ENCODE data around the gene RPL37A. TPM values are rescaled to one million over a fixed set of nuclear protein-coding genes. Genes with fewer than 3 reads are reported as not detected.

RPL37A gene
- total and polyA plus RNA-seq, 12 donors: 1,773 to 6,100 (median 2,062) TPM

GRCh38 chr2:216475767-216476166, 22.9 kb upstream of the RPL37A start:
- Histone ChIP-seq H3K27me3 (no peaks in the 10 kb centered on the region), H3K4me3 (no peak overlapping the region), H3K9me3 (no peaks in the 10 kb centered on the region), H3K36me3 (peaks cover 0 to 86% (median 26%) of the 10 kb centered on the region in 9 donors), H3K4me1 (peaks cover 0 to 33% (median 0%) of the 10 kb centered on the region in 9 donors), H3K27ac (peak overlapping the region in 1 of 10 donors; percentile 41)
- ATAC-seq: no peak
- no peak for TF ChIP-seq CTCF (IDR thresholded peaks at IDR 0.05)
- WGBS, 2 donors: 92 to 98% methylated on average over 6 of the region's 6 CpGs
- no peak for DNase-seq
- intact Hi-C loops (cut with DNase I): no loop called here

GRCh38 chr2:216477283-216478035, 21.2 kb upstream of the RPL37A start:
- no peak overlapping the region for H3K4me3 ChIP-seq
- no peak for TF ChIP-seq CTCF (IDR thresholded peaks at IDR 0.05)
- 75 to 94% methylated on average over 2 of the region's 2 CpGs for WGBS, 2 donors
- ATAC-seq (no peak), DNase-seq (no peak)
- H3K36me3 ChIP-seq: peaks cover 0 to 88% (median 28%) of the 10 kb centered on the region in 9 donors
- H3K27ac ChIP-seq: peak overlapping the region in 1 of 10 donors; percentile 54
- intact Hi-C loops (cut with DNase I): no loop called here
- peaks cover 0 to 33% (median 0%) of the 10 kb centered on the region in 9 donors for H3K4me1 ChIP-seq
- H3K27me3 ChIP-seq: no peaks in the 10 kb centered on the region
- no peaks in the 10 kb centered on the region for H3K9me3 ChIP-seq

GRCh38 chr2:216478151-216478550, 20.5 kb upstream of the RPL37A start:
- Histone ChIP-seq H3K27ac (peak overlapping the region in 1 of 10 donors; percentile 54), H3K4me1 (peaks cover 0 to 33% (median 0%) of the 10 kb centered on the region in 9 donors), H3K36me3 (peaks cover 0 to 95% (median 30%) of the 10 kb centered on the region in 9 donors), H3K4me3 (no peak overlapping the region), H3K9me3 (no peaks in the 10 kb centered on the region), H3K27me3 (no peaks in the 10 kb centered on the region)
- intact Hi-C loops (cut with DNase I): no loop called here
- no peak for TF ChIP-seq CTCF (IDR thresholded peaks at IDR 0.05)
- no peak for DNase-seq
- ATAC-seq: peak in 7 of 8 donors; percentile 20 to 76 (median 44)
- 62 to 68% methylated on average over 3 of the region's 3 CpGs for WGBS, 2 donors

GRCh38 chr2:216478791-216479190, 19.9 kb upstream of the RPL37A start:
- H3K9me3 ChIP-seq: no peaks in the 10 kb centered on the region
- no peaks in the 10 kb centered on the region for H3K27me3 ChIP-seq
- peak overlapping the region in 1 of 10 donors; percentile 15 for H3K27ac ChIP-seq
- H3K36me3 ChIP-seq: peaks cover 0 to 96% (median 30%) of the 10 kb centered on the region in 9 donors
- intact Hi-C loops (cut with DNase I): no loop called here
- TF ChIP-seq CTCF (IDR thresholded peaks at IDR 0.05): no peak
- ATAC-seq (no peak), DNase-seq (no peak)
- H3K4me1 ChIP-seq: peaks cover 0 to 33% (median 0%) of the 10 kb centered on the region in 9 donors
- WGBS, 2 donors: 98 to 100% methylated on average over 1 of the region's 1 CpG
- H3K4me3 ChIP-seq: no peak overlapping the region

All from heart right ventricle (tissue), 16 donors.